D721Med (cell line): ENCODE results near the gene ATP2B2.
"Not testable (repeated sequence)": the region's sequence is repeated elsewhere in the genome, so short reads cannot be mapped to it uniquely, and the experiment has no call there.

Source experiments
- DNase-seq: peaks from one replicate; pipeline ENCODE4 v3.0.0; 2011; ENCODE audit warnings: low spot score; ENCODE audit not compliant: insufficient read length
- FAIRE-seq: peaks from 2 replicates; lab custom pipeline; 2011; peaks lifted over from hg19 to GRCh38; lab: Jason Lieb, UNC
- TF ChIP-seq, protein P1 (sequence below): IDR thresholded peaks from 2 replicates; pipeline ENCODE4 v1.5.1; 2012; ENCODE audit warnings: mild to moderate bottlenecking, control low read depth; ENCODE audit not compliant: insufficient read depth; ENCODE audit errors: missing control alignments

Gene ATP2B2

GRCh38 chr3:10384541-10385360, 120.6 kb downstream of the ATP2B2 start:
- FAIRE-seq (no peak), DNase-seq (no peak)
- TF ChIP-seq, protein P1, sequence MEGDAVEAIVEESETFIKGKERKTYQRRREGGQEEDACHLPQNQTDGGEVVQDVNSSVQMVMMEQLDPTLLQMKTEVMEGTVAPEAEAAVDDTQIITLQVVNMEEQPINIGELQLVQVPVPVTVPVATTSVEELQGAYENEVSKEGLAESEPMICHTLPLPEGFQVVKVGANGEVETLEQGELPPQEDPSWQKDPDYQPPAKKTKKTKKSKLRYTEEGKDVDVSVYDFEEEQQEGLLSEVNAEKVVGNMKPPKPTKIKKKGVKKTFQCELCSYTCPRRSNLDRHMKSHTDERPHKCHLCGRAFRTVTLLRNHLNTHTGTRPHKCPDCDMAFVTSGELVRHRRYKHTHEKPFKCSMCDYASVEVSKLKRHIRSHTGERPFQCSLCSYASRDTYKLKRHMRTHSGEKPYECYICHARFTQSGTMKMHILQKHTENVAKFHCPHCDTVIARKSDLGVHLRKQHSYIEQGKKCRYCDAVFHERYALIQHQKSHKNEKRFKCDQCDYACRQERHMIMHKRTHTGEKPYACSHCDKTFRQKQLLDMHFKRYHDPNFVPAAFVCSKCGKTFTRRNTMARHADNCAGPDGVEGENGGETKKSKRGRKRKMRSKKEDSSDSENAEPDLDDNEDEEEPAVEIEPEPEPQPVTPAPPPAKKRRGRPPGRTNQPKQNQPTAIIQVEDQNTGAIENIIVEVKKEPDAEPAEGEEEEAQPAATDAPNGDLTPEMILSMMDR: no peak

DNA sequence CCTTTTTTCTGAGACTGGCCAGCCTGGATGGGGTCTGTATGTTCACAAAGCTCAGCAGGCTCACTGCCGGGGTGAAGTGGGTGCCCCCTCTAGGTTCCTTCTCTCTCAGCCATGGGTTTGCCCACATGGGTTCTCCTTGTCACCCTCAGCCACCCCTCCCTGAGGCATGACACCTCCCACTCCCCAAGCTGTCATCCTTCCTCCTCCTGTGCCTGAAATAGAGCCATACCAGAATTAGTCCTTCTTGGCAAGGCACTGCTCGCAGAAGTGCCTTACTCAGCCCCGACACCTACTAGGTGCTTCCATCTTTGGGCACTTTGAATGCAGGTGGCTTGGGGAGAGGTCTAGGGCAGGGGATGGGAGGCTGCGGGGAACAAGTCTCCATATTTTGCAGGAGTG, 121.5 kb downstream of the ATP2B2 start:
- DNase-seq (no peak), FAIRE-seq (no peak)
- TF ChIP-seq, protein P1: no peak

DNA sequence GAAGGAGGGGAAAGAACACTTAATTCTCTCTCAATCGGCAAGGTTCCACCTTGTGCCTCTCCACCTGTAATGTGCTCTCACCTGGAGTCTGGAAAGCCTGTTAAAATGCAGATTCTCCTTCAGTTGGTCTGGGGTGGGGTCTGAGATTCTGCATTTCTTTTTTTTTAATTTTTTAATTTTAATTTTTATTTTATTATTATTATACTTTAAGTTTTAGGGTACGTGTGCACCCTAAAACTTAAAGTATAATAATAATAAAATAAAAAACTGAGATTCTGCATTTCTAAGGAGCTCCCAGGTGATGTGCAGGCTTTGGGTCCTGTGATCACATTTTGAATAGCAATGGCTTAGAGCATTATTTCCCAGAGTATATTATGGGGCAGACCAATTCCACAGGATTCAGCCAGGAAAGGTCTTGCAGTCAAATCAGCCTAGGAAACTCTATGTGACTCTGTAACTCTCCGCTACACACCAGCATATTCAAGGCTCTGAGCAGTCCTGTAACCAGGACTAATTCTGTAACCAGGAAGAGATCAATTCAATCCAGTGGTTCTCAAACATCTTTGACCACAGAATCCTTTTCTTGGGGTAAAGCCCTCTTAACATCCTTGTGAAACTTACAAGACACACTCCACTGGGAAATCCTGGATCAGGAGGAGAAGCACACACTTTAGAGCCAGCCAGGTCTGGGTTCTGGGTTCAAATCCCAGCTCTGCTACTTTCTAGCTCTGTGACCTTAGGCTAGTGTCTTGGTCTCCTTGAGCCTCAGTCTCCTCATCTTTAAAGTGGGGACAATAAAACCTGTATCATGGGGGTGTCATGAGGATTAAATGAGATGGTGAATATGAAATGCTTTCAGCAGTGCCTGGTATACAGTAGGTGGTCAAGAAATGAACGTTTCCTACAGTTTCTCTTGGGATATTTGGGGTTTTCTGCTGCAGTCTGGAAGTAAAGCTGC, 122.2 kb downstream of the ATP2B2 start:
- TF ChIP-seq, protein P1: no peak
- FAIRE-seq (no peak), DNase-seq (no peak)

DNA sequence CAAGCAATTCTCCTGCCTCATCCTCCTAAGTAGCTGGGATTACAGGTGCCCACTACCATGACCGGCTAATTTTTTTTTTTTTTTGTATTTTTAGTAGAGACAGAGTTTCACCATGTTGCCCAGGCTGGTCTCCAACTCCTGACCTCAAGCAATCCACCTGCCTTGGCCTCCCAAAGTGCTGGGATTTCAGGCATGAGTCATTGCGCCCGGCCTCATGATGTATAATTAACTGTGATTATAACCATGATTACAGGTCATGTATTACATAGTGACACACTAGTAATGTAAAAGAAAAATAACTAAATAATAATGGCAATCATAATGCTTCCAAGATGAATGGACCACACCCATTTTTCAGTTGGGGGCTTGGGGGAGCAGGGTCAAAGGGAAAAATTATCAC, 122.9 kb downstream of the ATP2B2 start:
- FAIRE-seq, DNase-seq: not testable (repeated sequence)

- FAIRE-seq: no peak
- TF ChIP-seq, protein P1: no peak
- DNase-seq: no peak
These were observed 124.0 kb downstream of the ATP2B2 start for GRCh38 chr3:10381336-10381735.

DNA sequence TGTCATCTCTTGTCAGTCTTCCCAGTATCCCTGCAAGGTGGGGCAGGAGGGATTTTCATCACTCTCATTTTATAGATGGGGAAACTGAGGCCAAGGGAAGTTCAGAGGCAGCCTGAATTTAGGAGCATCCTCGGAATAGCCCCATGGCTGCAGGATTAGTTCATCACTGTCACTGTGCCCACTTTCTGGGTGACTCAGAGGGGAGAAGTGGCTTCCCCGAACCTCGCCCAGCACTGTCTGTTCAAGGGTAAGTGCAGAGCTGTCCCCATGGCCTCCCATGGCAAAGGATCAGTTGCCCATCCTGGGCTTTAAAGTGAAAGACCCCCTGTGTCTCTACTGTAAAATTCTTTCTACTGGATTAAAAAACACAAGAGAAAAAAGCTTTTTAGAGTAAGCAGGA, 124.5 kb downstream of the ATP2B2 start:
- FAIRE-seq (no peak), DNase-seq (no peak)
- TF ChIP-seq, protein P1: no peak

DNA sequence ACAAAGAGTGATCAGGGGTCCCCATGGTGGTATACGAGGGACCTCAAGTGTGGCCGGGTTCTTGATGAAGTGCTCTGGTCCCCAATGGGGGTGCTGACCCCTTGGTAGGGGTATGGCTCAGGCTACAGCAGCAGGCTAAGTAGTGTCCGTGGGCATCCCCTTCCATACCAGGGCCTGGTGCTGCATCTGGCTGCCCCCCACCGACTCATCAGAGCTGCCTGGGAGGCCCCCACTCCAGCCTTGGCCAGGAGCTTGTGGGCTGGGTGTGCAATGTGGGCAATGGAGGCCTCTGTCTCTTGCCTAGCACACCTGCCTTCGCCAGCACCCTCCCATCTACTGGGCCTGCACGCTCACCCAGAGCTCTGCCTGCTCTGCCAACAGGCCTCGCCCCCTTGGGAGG, 125.4 kb downstream of the ATP2B2 start:
- FAIRE-seq (no peak), DNase-seq (no peak)
- TF ChIP-seq, protein P1: no peak
